ENCODE measurements around the gene QSOX2.

QSOX2 gene

GRCh38 chr9:136245219-136246150 lies at the start of gene QSOX2:
TSS of gene QSOX2 (minus strand) at chr9:136245812. CDS start at chr9:136245803, 9 bp downstream.
- DNase-seq, result peak; percentile 87

DNA sequence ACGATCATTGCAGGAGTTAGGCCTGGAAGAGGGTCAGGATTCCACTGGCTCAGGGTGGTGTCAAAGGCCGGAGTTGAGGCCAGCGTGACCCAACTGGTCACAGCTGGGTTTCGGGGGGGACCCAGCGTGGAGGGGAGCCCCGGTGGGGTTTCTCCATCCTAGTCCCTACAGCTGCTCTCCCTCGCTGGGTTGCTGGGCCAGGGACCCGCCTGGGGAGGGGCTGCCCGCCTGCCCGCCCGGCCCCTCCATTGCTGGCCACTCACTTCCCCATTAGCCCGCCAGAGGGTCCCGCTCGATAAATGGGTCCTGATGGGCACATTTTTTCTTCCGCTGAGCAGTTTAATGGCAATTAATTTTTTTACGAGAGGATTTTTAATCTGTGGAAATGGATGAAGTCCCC lies 49.4 kb upstream of the QSOX2 start:
- no peak for DNase-seq

GRCh38 chr9:136294437-136294836 lies 48.8 kb upstream of the QSOX2 start:
- DNase-seq, result no peak

DNA sequence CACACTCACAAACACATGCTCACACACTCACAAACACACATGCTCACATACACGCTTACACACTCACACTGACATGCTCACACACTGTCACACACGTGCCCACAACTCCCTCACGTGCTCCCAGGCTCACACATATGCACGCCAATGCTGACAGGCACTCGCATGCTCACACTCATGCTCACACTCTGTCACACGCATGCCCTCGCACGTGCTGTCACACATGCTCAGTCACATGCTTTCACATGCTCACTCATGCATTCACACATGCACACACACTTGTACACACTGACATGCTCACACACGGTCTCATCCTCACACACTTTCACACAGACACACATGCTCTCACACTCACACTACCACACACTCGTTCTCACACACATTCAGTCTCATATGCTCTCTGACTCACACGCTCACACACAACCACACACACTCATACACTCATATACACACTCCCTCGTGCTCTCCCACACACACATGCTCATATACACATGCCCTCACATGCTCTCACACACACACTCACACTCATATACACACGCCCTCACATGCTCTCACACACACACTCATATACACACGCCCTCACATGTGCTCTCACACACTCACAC lies 48.0 kb upstream of the QSOX2 start:
- DNase-seq, result no peak

GRCh38 chr9:136292591-136293448 lies 47.2 kb upstream of the QSOX2 start:
- DNase-seq, result no peak

DNA sequence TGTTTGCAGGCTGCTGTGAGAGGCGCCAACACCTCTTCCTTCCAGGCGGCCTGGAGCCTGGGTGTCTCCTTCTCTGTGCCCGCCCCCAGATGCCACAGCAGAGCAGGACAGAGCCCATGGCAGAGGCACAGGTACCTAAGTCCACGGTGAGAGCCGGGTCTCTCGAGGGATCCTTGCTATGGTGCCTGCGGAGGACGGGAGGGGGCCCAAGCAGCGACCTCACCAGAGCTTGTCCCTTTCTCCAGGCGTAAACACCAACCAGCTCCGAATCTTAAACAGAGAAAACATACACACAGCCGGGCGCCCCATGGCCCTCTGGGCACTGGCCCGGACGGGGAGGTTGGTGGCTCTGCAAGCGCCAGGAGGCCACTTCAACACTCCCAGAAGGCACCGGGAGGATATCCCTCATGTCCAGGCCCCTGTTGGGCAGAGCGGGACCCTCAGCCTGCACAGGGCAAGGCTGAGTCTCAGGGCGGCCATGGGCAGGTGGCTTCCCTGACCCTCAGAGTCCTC lies 46.5 kb upstream of the QSOX2 start:
- no peak for DNase-seq

- DNase-seq, result no peak
These were observed 45.9 kb upstream of the QSOX2 start for GRCh38 chr9:136291306-136292025.

DNA sequence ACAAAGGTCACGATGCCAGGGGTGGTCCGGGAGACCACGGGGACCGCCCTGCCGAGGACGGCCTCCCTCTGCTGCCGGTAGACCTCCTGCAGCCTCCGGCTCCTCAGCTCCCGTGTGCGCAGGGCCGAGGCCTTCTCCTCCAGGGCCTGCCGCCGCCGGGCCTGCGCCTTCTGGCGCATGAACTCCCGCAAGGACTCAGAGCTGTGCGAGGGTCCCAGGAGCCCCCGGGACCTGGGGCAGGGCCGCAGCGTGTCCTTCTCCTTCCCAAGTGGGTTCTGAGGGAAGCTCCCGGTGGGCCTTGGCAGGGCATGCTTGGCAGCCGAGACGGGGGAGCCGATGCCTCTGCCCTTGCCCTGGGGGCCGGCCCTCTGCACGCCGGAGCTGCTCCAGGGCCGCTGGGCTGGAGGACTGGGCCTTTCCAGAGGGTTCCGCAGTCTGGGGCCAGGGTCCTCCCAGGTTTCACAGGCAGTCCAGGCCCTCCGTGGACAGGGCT lies 44.9 kb upstream of the QSOX2 start:
- no peak for DNase-seq

DNA sequence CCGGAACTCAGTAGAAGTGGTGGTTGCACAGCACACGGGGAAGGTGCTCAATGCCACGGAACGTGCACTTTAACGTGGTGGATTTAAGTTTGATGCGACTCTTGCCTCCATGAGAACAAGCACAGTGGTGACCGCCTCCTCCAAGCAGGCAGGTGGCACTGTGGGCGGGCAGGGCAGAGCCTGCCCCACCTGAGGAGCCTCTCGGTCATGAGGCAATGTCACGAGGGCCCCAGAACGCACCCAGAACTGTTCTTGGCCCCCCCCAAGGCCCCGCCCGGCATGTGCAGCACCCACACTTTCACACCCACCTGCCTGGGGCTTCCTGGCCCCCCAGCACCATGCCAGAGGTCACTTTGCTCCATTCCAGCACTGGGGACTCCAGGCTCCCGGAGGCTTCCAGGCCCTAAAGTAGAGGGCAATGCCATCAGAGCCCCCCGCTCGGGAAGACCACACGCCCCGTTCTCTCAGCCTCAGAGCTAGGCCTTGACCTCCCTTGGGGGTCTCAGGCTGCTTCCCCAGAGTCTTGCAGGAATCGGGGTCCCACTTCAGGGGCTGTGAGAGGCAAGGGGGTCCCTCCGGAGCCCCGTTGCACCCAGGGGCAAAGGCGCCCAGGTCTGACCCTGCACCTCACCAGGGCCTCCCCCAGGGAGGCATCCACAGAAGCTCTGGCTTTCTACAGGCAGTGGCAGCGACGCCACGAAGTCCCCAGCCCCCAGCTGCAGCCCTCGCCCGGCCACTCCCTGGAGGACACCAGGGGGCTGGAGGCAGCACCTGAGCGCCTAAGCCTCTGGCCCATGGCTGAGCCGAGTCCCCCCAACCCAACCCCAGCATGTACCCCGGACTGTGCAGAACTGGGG lies 44.3 kb upstream of the QSOX2 start:
- DNase-seq, result no peak

DNA sequence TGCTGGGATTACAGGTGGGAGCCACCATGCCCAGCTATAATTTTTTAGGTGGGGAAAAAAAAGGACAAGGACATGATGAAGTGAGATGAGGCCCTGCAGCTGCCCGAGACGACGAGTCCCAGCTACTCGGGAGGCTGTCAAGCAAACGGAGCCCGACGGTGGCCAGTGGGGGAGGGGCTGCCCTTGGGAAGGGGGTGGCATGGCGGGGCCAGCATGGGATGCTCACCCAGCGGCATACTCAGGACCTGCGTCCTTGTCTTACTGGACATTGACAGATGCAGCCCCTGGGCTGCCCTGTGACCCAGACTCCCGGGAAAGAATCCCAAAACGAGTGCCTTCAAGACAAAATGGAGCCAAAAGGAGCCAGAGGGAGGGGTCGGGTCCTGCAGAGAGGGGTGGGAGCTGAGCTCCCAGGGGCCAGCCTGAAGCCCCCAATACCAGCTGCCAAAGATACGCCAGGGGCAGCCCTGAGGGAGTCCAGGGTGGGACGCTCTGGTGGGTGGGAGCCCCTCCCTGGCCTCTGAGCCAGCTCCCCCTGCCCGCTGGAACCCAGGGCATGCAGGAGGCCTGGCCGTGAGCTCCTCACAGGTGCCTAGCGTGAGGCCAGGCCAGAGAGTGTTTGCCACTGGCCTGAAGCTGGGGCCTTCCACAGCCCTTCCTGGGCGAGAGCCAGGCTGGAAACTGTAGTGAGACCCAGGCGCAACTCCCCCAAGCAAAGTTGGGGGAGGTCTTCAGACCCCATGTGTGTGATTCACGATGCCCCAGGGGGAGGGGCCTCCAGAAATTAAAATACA lies 42.5 kb upstream of the QSOX2 start:
- no peak for DNase-seq

- DNase-seq, result no peak
These were observed 41.4 kb upstream of the QSOX2 start for GRCh38 chr9:136286987-136287379.

DNA sequence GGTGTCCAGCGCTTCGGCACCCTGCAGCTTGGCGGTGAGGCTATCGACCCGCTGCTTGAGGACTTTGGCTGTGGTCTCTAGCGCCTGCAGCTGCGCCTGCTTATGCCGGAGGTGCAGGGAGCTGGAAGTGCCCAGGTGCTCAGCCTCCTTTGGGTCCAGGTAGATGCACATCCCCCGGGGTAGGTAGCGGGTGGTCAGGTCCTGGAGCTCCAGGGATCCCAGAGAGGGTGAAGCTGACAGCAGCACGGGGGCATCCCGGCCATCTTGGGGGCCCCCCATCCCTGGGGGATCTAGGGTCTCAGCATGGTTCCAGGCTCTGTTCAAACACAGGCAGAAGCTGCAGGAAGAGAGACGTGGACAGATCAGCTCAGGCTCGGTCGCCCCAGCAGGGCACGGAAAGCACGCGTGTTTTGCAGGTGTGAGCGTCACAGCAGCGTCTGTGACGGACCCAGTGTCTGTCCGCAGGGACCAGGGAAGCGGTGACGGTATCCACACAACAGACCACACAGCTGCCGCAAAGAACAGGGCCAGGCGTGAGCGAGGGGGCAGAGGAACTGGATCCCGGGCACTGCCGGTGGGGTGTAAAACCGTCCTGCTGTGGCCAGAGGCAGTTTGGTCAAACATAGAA lies 40.9 kb upstream of the QSOX2 start:
- no peak for DNase-seq

DNA sequence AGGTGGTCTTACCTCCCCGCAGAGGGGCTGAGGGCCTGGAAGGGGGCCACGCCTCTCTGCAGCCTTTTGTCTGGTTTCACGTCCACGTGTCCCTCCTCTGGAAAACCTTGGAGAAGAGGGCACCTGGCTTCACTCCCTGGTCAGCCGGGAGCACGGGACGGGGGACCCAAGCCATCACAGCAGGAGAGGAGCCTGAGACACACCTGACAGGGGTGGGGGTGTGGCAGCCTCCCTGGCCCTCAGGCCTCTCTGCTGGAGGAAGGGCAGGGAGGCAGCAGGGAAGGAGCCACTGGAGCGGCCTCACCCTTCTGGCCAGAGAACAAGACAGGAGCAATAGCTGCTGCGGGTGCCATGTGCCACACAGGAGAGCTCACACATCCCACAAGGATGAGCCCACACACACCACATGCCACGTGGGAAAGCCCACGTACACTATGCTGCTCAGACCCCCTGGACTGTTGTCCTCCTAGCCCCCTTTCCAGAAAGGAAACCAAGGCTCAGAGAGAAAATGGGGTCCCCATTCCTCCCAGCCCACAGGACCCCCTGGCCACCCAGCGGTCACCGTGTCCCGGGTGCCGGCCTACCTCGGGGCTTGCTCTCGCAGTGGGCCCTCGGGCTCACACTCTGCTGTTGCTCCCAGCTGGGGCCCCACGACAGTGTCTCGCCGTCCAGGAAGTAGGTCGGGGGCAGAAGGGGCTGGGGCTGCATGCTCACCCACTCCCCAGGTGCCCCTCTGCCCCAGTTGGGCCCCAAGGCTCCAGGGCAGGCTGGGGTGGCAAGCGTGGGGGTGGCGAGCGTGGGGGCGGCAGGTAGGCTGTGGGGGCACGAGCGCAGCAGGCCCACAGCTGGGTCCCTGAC lies 40.1 kb upstream of the QSOX2 start:
- DNase-seq, result no peak

DNA sequence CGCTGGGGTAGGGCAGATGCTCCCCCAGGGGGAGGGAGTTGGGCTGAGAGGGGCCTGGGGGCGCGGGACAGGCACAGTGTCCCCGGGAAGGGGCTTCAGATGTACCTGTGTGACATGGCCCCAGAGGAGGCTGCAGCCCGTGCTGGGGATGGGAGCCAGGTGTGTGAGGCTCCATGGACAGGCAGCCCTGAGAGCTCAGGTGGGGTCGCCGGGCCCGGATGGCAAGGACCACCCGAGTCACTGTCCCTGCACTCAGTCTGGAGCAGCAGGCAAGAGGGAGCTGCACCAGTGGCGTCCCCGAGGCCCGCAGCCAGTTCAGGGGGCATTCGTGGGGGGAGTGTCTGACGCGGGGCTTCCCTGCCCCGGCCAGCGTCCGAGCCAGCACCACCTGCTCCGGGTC lies 39.3 kb upstream of the QSOX2 start:
- no peak for DNase-seq

DNA sequence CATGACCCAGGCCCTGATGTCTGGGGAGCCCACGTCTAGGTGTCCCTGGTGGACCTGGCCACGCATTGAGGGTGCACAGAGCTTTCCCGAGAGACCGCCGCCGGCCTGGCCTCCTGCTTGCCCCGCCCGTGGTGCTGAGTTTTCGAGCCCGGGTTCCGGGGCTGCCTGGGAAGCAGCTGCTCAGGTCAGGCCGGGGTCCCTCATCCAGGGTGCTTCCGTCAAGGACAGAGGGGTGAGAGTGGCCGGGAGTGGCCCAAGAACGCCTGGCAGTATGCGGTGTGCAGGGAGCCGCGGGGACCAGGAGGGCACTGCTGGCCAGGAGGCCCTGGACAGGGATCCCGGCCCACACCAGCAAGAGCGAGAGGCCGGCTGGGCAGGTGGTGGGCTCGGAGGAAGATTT lies 38.7 kb upstream of the QSOX2 start:
- no peak for DNase-seq

- peak; percentile 74 for DNase-seq
These were observed 38.0 kb upstream of the QSOX2 start for GRCh38 chr9:136283291-136284235.

DNA sequence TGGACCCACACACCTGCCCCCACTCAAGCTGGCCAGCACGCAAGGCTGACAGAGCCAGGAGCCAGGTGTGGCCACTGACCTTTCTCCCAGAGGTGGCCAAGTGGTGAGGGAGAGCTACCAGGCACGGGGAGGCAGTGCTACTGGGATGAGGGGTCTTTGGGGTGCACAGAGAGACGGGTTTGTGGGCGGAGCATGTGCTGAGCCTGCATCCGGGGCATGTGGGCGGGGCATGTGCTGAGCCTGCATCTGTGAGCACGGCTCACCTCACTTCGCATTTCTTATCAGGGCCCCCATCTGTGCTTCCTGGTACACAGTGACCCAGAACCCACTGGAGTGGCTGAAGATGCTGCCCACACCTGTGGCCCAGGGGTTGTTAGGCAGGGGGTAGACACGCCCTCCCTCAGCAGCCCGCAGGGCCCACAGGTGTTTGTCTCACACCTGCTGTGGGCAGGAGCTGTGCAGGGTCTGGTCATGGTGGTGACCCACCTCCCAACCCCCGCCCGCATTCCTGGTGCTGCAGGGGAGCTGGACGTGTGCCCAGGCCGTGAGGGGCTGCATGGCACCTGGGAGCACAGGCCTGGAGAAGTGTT lies 36.8 kb upstream of the QSOX2 start:
- no peak for DNase-seq
